Activated CD4-positive, alpha-beta T cell treated with anti-CD3 and anti-CD28 coated beads, Interleukin-2, amount 50 U/mL, for 24 hours (primary cell): ENCODE results near the gene SNX27.
"Not testable (repeated sequence)": the region's sequence is repeated elsewhere in the genome, so short reads cannot be mapped to it uniquely, and the experiment has no call there.

Experiments used
- DNase-seq, 2 donors: peaks; one replicate each; pipeline ENCODE4 v3.0.0-alpha.2; 2020; ENCODE audit warnings: low read depth in 1 of 2, low spot score in 1 of 2

Gene SNX27

DNA sequence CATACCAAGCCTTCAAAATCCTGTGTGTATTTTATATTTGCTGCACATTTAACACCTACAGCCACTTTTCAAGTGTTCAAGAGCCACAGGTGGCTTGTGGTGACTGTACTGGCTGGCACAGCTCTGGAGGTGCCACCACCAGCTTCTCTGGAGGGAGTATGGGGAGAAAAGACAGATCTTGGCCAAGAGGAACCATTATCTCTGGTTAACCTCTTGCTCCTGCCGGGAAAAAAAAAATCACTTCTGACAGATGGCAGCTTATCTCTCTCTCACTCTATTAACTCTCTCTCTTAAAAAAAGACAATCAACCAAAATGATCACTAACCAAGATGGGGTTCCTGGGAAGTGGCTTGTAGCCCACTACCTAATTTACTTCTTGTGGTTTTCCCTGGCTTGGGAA, 108.3 kb downstream of the SNX27 start:
- no peak for DNase-seq

DNA sequence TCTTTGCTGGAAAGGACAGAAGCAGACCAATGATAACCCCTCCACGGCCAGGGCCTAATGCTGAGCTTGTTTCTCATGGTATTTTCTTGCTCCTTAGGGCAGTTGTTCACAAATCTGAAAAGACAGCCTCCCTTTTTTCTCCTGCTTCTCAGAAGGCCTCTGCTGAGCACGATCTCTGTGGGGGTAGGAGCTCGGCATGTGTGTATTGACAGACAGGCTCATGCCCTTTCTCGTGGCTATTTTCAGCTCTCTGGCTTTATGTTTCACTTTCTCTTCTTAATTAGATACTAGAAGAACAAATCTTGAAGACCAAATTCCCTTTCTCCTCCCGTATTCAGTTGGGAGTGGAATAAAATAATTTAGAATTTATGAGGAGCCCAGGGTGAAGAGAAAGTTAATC, 108.7 kb downstream of the SNX27 start:
- no peak for DNase-seq

DNA sequence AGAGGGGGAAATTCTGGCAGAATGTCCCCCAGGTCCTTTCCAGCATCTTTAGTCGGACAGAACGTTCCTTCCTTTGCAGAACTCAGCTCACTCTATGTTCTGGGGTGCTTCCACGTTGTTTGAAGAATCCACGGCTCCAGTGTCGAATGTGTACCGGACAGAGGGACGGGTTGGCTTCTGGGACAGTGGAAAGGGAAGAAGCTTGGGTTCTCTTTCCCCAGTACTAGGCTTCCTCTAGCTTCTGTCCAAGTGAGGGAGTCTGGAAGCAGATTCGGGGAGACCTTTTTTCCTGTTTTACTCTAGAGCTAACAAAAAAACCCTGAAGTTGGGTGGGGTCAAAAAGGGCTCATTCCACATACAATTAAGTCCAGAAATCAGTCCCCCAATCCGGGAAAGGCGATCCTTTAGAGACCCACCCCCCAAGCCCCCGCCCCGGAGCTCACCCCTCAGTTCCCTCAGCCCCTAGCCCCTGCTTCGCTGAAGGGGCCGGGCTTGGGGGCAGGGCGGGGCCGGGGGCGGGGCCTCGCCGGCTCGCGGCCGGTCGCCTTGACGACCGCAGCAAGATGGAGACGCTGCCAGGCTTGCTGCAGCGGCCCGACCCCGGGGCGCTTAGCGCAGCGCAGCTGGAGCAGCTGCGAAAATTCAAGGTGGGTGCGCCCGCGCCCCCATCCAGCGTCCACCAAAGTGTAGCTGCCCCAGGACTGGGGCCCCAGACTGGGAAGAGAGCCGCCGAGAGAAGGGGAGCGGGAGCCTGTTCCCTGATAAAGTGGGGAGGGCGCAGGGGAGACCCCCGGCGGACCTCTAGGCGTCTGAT, 109.3 kb downstream of the SNX27 start, which contains the start of gene RIIAD1:
Gene RIIAD1, plus strand, starts transcription at position 549 of the 814 bp plus-strand sequence. Its CDS starts 15 bp downstream, at position 564.
- peak in 1 of 2 donors; percentile 21 for DNase-seq

DNA sequence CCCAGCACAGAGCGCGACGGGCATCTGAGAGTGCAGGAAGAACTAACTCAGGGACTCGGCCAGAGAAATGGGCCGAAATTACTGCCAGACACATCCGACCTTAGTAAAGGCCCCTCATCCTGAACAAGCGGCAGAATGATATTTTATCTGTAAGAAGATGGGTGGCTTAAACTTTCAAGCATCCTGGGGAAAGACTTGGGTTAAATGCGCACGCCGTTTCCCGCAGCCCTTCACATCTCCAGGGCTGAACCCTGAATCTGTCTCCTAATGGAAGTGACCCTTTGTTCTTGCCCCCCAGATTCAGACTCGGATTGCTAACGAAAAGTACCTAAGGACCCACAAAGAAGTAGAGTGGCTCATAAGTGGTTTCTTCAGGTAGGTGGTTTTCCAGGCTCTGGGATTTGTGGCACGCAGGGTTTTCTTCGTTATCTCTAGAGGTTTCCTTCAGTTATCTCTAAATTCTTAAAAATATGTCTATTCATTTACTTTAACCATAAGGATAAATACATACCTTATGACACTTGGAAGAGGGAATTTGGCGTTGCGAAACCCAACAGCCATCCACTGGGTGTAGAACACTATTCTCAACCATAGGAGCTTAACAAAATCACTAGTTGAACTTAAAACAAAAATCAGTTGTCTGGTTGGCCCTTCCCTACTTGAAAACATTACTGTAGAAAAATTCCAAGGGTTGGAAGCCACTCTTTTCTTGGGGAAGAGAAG, 110.1 kb downstream of the SNX27 start:
- no peak for DNase-seq

DNA sequence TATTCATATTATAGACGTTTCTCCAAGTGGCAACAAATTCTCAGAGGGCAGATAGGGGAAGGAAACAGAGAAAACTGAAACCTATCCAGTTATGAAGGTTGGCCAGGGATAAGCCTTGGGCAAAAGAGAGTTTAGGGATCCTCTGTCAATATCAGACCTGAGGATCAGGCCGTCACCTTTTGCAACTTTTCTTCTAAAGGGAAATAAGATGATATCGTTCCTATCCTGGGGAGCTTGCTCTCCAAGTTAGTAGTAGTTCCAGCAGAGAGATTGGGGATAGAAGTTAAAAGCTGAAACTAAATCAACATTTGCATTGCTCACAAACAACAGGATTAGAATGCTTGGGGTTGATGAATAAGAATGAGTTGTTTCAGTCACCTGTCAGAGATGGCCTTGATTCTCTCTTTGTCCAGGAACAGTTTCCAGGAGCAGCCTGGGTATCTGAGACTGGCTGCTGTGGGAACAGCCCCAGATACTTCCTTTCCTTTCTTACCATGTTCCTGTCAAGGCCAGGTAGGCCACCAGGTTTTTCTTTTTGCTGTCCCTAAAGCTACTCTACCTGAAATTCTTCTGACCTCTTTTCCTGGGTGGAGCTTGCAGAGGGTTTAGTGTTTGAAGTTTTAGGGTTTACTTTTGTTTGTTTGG, 112.0 kb downstream of the SNX27 start:
- no peak for DNase-seq

DNA sequence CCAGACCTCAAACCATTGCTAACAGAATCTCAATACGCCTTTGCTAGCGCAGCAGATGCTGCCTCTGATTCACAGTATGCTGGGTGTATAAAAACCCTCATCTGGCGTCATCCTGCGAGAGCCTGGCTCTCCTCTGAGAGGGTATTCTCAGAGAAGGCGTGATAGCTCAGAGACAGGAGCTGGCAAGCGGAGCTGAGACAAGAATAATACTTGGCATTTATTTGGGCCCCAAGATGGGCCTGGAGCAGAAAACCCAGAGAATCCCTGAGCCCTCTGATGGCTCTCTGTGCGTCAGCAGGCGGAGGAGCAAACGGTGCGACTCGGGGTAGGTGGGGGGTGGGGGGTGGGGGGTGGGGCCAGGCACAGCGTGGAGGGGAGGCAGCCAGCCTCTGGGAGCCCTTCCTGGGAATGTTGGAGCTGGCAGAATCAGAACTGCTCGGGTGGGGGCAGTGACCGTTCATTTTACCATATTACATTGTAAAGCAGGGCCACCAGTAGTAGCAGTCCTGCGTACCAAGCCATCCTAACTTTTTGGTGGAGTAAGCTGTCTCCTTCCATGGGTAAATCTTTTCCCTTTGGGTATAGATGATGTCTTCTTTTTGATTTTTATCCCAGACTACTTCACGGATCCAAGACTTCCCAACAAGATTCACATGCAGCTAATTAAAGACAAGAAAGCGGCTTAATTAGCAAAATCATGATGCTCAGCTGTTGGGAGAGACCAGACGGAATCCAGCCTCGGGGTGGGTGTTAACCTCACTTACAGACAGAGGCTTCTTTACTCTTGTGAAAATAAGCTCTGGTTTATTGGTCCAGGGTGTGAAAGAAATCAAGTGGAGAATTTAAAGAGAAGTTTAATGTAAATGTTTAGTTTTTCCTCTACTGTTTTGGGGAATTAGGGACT, 116.6 kb downstream of the SNX27 start:
- DNase-seq = no peak

DNA sequence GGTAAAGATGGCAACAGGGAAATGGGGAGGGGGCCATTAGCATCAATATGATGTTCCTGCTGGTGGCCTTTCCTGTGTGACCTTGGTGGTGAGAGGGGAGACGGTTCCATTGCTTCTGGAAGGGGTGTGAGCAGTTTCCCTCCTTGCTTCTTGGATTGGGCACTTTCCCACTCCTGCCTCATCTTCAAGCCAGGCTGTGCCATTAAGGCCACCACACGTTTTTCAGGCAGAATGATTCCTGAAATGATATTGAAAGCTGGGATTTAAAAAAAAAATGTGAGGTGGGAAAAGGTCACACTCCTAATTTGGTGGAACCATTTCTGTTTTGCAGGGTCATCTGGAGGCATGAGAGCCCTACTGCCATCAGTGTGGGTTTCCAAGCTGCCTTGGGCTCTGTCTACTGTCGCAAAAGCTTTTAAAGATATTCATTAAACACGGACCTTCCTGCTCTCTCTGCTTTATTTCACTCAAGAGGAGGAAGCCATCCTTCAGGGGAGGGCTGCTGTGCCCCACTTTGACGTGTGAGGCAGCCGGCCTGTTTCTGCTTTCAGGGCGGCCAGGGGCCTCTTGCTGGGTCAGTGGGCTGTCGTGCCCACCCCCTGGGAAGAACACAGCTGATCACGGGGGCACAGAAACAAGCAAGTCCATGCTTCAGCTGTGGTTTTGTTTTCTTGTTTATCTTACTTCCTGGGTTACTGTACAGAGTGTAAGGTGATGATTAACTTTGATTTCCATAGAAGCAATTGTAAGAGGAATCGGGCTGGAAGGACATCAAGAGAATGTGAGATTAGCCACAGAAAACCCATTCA, 117.5 kb downstream of the SNX27 start:
- DNase-seq = no peak

DNA sequence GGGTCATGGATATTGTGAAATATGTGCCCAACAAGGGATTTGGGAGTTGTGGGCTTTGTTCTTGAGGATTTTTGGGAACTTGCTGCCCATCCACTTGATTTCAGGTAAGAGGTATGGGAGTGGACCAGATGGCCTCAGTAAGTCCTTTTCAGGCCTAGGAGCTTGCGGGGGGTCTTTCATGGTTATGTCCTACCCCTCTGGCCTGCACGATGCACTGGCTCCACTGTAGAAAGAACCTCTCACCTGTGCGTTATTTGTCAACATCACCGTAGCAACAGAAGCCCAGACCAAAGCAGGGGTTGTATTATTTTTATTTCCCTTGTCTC, 118.1 kb downstream of the SNX27 start:
- DNase-seq = no peak

DNA sequence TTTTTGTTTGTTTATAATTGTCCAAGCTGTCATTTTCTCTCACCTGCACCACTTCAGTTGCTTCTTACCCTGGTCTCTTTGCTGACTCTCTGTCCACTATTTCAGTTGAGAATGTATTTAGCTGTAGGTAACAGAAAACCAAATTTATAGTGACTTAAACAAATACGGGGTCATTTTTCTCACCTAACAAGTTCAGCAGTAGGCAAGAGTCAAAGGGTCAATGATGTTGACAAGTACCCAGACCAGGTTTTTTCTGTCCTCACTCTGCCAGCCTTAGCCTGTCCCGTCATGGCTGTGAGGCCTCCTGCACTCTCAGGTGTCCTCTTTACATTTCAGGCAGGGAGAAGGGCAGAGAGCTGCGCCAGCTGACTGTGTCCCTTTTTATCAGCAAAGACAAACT, 121.3 kb downstream of the SNX27 start:
- no peak for DNase-seq

DNA sequence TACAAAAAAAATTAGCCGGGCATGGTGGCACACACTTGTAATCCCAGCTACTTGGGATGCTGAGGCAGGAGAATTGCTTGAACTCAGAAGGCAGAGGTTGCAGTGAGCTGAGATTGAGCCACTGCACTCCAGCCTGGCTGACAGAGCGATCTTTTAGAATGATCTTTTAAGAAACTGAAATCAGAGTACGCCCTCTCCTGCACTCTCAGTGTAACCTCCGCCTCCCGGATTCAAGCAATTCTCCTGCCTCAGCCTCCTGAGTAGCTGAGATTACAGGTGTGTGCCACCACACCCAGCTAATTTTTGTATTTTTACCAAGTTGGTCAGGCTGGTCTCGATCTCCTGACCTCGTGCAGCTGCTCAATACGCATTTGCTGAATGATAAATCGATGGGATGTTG, 122.1 kb downstream of the SNX27 start:
- not testable (repeated sequence) for DNase-seq

DNA sequence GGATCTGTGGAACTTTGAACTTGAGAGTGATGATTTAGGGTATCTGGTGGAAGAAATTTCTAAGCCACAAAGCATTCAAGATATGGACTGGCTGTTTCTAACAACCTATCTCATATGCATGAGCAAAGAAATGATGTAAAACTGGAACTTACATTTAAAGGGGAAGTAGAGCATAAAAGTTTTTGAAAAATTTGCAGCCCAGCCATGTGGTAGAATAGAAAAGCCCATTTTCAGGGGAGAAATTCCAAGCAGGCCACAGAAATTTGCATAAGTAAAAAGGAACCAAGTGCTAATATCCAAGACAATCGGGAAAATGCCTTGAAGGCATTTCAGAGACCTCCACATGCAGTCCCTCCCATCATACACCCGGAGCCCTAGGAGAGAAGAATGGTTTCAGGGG, 125.2 kb downstream of the SNX27 start:
- DNase-seq = no peak

DNA sequence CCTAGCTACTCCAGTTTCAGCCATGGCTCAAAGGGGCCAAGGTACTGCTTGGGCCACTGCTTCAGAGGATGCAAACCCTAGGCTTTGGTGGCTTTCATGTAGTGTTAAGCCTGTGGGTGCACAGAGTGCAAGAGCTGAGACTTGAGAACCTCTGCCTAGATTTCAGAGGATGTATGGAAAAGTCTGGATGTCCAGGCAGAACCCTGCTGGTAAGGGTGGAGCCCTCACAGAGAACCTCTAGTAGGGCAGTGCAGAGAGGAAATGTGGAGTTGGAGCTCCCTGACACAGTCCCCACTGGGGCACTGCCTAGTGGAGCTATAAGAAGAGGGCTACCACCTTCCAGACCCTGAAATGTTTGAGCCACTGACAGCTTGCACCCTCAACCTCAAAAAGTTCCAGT, 125.6 kb downstream of the SNX27 start:
- no peak for DNase-seq

DNA sequence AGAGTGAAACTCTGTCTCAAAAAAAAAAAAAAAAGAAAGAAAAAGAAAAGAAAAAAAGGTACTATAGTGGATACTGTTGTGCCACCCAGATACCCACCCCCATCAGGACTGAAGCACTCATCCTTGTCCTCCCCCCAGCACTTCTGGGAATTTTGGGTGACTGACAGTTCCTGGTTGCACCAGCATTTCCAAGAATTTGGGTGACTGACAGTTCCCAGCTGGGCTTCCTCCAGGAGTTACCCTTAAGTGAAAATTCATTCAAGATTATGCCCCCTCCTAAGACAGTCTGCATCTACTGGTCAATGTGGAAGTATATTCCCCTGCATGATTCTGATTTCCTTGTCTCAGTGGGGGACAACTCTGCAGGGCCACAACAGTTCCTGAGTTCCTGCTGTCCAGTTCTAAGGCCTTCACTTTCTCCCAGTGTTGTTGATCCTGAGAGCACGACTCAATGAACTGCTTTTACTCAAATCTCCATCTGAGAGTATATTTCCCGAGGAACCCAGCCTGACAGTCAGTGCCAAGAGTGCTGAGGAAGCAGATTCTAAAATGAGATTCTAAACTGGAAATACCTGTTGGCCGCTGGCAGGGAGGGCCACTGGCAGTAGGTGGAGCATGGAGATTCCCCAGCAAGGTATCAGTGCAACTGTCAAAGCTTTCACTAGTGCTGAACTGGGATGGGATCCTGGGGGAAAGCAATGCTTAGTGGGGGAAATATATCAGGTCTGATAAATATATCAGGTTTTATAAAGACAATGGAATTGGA, 127.9 kb downstream of the SNX27 start:
- DNase-seq = no peak

DNA sequence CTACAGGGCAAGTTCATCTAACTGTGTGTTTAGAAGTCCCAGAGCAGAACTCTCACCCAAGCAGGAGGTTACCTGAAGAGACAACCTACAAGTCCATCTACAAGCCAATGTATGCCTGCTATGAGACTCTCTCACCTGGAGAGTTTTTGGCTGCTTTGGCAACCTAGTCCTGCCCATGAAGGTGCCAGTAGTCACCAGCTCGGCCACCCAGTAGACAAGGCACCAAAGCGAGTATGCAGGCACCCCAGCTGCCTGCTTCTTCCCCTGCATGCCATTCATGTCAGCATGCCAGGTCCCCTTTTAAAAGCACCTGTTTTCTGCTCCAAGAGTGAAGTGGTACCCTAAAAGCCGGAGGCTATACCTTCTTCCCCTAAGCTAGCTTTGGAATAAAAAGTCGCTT, 129.7 kb downstream of the SNX27 start:
- no peak for DNase-seq
